NCI-H2171 treated with DMSO at 0.1 percent for 48 hours (cell line): ENCODE results near the gene ARHGAP29.

ENCODE experiments used
- DNase-seq: peaks from one replicate; lab custom pipeline; 2025; lab: John Stamatoyannopoulos, UW

The ARHGAP29 gene

GRCh38 chr1:94124538-94124937 is 112.8 kb downstream of the ARHGAP29 start:
- DNase-seq, result no peak

- no peak for DNase-seq
Measured at GRCh38 chr1:94122201-94122970, 115.0 kb downstream of the ARHGAP29 start.
